Astrocyte of the cerebellum (primary cell): ENCODE results near the gene PTCH1.

Experiments
- DNase-seq: peaks from one replicate; pipeline ENCODE4 v3.0.0-alpha.2; 2011; ENCODE audit warnings: low read depth
- H3K4me3 ChIP-seq: 2 replicates; pipeline ENCODE4 v1.5.1; 2011; ENCODE audit warnings: mild to moderate bottlenecking, low read depth, low read length, moderate library complexity
- CTCF ChIP-seq: IDR thresholded peaks from 2 replicates; pipeline ENCODE4 v1.5.1; 2012; ENCODE audit warnings: low read length, low read depth, moderate library complexity, mild to moderate bottlenecking; ENCODE audit errors: missing control alignments
- in situ Hi-C: cut with HindIII; loops from 2 replicates; pipeline ENCODE4 v1.10.0; 2017; ENCODE audit warnings: low sequenced_read_pairs

Gene PTCH1

GRCh38 chr9:95552255-95552654 lies 35.5 kb upstream of the PTCH1 start:
- in situ Hi-C loops: no loop called here
- no peak for TF ChIP-seq CTCF
- H3K4me3 ChIP-seq: no peak overlapping the region
- no peak for DNase-seq

GRCh38 chr9:95551406-95551805 lies 34.6 kb upstream of the PTCH1 start:
- no peak overlapping the region for H3K4me3 ChIP-seq
- TF ChIP-seq CTCF: no peak
- in situ Hi-C loops: no loop called here
- DNase-seq: no peak

GRCh38 chr9:95545831-95546567 lies 29.2 kb upstream of the PTCH1 start:
- TF ChIP-seq CTCF: no peak
- H3K4me3 ChIP-seq: no peak overlapping the region
- no peak for DNase-seq
- in situ Hi-C loops: no loop called here

- no peak for DNase-seq
- in situ Hi-C loops: no loop called here
- H3K4me3 ChIP-seq: no peak overlapping the region
- TF ChIP-seq CTCF: no peak
Observed at GRCh38 chr9:95533996-95534680, 17.4 kb upstream of the PTCH1 start.

GRCh38 chr9:95529910-95530309 lies 13.1 kb upstream of the PTCH1 start:
- H3K4me3 ChIP-seq: no peak overlapping the region
- in situ Hi-C loops: no loop called here
- no peak for TF ChIP-seq CTCF
- no peak for DNase-seq

GRCh38 chr9:95528908-95529502 lies 12.2 kb upstream of the PTCH1 start:
- in situ Hi-C loops: no loop called here
- H3K4me3 ChIP-seq: no peak overlapping the region
- TF ChIP-seq CTCF: no peak
- DNase-seq: no peak
